Activated CD4-positive, alpha-beta T cell treated with anti-CD3 and anti-CD28 coated beads, Interleukin-2, amount 50 U/mL, for 24 hours (primary cell): ENCODE data around the gene CTSC.
"Not testable (repeated sequence)": the region's sequence is repeated elsewhere in the genome, so short reads cannot be mapped to it uniquely, and the experiment has no call there.

Source experiments
- DNase-seq, 2 donors: peaks; one replicate each; pipeline ENCODE4 v3.0.0-alpha.2; 2020; ENCODE audit warnings: low read depth in 1 of 2, low spot score in 1 of 2

Gene CTSC

DNA sequence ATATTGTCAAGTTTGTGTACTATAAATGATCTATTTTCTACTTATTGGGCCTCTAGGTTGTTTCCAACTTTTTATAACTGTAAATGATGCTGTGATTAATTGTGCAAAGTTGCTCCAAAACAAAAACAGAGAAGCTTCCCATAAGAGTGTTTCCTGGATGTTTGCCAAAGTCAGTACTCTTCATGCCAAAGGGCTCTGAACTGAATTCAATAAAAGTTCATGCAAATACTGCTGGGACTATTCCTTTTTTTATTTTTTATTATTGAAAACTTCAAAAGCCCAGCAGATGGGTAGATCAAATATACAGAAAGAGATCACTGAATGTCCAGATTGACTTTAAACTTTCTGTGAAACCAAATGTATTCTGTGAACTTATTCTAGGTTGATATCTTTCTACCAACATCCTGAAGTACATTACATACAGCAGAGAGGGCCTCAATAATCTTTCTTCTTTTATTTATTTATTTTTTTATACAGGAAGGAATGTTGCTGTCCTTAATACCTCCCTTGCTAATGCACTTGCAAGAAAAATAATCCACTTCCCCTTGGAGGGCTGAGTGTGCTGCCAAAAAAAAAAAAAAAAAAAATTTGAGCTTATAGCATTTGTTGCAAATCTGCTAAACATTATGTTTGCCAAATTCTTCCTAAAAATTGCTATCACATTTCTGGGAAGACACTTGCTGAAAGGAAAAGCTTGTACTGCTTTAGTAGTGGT, 53.0 kb downstream of the CTSC start:
- DNase-seq = no peak

DNA sequence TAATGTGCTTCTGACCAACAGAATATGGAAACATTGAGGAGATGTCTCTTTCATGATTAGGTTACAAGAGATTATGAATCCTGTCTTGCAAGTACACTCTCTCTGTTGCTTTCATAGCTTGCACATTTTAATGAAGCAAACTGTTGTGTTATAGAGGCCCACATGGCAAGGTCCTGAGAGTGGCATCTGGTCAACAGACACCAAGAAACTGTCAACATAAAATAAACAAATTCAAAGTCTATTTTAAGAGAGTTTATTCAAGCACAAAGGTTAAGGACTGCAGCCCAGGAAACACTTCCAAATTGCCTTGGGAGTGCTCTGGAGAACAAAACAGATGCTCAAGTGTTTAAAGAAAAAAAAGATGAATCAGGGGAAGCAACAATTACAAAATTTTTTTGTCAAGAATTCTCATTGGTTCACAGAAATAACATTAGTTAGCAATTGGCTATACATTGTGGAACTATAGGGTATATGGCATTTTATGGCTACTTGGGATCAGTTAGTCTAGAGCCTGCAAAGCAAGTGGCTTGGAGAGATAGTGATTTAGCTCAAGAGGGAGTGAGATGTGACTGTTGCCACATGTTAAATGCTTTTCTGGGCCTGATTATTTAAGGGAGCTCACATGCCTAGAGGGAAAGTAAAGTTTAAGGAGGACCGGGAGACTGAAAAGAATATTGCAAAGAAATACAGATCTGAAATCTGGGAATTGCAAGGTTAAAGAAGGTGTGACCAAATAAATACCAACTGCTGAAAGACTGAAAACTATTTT, 54.6 kb downstream of the CTSC start:
- DNase-seq = no peak

DNA sequence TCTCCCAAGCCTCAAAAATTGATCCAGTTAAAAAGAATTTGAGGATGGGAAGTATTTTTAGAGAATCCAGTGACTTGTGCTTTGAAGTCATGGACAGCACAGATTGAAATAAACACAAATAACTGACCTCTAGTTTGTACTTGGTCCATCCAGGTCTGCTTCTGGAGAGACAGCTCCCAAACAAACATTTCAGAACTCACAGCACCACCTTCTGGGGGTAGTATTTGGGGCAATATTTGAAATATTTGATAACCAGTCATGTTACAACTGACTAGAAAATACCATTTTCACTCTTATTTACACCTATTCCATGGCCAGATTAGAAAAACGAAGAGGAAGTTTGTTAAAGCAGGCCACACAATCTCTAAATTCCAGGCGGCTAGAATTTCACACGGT, 56.2 kb downstream of the CTSC start:
- no peak for DNase-seq

GRCh38 chr11:88280673-88281316, 56.7 kb downstream of the CTSC start:
- no peak for DNase-seq

- no peak for DNase-seq
Measured at GRCh38 chr11:88277349-88277915, 60.1 kb downstream of the CTSC start.

DNA sequence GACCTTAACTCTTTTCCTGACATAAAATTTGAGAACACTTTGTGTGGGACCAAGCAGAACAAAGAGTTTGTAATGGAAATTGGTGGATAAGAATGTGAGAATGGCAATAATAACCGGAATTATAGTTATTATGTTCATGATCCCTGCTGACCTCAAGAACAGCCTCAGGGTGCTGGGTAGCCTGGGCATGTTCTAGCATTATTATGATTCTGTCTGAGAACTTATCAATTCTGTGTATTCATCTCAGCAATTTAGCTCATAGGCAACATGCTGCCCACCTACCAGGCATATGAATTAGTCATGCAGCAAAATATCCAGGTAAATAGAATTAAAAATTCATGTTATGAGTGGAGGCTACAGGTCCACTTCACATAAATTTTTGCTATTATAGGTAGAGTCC, 61.9 kb downstream of the CTSC start:
- no peak for DNase-seq

- no peak for DNase-seq
Measured at GRCh38 chr11:88266919-88267318, 70.6 kb downstream of the CTSC start.

- no peak for DNase-seq
Measured at GRCh38 chr11:88266157-88266556, 71.4 kb downstream of the CTSC start.

- no peak for DNase-seq
Measured at GRCh38 chr11:88259431-88259830, 78.1 kb downstream of the CTSC start.

DNA sequence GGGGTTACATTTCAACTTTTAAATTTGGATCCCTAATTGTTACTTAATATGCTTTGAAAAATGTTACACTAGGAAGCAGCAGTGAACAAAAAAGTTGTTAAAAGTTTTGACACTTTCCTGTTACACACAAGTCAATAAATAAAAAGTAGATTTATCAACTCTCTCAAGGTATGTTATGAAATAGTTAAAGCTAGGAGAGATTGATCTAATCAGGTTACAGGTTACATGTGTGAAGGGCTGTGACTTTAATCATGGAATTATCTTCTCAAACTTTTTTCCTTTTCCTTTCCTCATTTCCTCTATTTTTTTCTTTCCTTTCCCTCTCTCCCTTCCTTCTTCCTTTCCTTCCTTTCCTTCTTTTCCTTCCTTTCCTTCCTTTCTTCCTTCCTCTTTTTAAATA, 85.3 kb downstream of the CTSC start:
- DNase-seq = no peak

DNA sequence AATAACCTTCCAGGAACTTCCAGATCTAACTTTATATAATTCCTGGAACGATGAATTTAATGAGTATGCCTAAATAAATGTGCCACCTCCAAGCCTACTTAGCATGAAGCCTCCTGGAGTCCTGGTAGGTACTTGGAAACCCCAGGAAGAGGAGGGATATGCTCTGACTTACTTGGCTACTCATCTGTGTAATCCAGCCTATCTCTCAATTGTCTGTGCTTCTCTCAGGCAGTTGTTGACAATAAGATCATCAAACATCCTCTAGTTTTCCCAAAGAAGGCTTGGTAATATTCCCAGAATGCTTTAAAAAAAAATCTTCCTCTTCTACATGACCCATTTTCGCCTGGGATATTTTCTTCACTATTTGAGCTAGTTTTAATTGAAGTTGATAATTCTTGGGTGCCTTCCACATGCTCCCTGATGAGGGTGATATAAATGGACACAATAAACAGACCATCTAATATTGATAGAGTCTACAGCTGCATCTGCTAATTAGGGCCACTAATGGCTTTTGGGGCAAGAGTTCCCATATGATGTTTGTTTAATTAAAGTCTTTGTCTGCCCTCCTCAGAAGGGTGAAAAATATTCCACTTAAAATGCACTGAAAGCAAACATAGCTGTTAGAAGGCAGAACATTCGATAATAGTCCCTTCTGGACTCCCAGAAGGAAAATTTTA, 86.8 kb downstream of the CTSC start:
- DNase-seq = no peak

- DNase-seq = no peak
Measured at GRCh38 chr11:88249706-88250105, 87.8 kb downstream of the CTSC start.

GRCh38 chr11:88246696-88247095, 90.8 kb downstream of the CTSC start:
- DNase-seq = no peak

DNA sequence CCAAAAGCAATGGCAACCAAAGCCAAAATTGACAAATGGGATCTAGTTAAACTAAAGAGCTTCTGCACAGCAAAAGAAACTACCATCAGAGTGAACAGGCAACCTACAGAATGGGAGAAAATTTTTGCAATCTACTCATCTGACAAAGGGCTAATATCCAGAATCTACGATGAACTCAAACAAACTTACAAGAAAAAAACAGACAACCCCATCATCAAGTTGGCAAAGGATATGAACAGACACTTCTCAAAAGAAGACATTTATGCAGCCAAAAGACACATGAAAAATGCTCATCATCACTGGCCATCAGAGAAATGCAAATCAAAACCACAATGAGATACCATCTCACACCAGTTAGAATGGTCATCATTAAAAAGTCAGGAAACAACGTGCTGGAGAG, 92.0 kb downstream of the CTSC start:
- DNase-seq = not testable (repeated sequence)
